GM19099 (cell line): ENCODE data around the gene SPATA21.
A peak's percentile ranks its signal among the peaks of the same experiment; 100 is the strongest.

Experiments
- POLR2A ChIP-seq: IDR thresholded peaks from 3 replicates; pipeline ENCODE4 v1.6.1; 2011; ENCODE audit warnings: low read depth; ENCODE audit not compliant: insufficient read length; ENCODE audit errors: extremely low read depth

Gene SPATA21

GRCh38 chr1:16367968-16368890, 69.0 kb downstream of the SPATA21 start:
- peak; percentile 12 for TF ChIP-seq POLR2A

DNA sequence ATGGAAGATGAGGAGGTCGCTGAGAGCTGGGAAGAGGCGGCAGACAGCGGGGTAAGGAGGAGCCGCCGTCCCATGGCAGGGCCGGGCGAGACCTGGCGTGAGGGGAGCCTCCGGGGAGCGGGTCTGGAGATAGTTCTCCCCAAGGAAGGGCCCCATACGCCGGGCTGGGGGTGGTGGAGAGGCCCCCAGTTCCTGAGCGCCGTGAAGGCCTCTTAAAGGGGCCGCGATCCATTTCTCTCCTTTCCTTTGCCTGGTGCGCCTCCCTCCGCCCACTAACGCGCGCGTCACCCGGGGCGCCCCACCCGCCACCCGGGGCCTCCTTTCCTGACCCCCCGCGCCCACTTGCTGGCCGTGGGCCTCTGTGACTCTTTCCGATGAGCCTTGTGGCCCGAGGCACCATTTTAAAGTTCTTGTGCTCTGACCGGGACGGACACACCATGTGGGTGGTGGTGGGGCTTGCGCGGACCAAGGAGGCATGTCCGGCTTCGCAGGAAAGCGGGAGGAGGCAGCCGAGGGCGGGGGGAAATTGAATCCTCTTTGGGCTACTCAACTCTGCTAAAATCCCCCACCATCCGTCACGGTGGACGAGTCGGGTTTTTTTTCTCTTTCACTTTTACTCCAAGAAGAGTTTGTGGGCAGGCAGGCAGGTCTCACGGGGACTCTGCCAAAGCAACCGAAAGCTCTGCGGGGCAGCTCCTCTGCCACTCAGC, 69.8 kb downstream of the SPATA21 start:
- TF ChIP-seq POLR2A = peak; percentile 78

- TF ChIP-seq POLR2A = no peak
These were observed 70.4 kb downstream of the SPATA21 start, which contains the start of gene SZRD1 for GRCh38 chr1:16366722-16367257. TSS of gene SZRD1 (plus strand) at chr1:16367242. CDS start at chr1:16367258, 16 bp downstream.

DNA sequence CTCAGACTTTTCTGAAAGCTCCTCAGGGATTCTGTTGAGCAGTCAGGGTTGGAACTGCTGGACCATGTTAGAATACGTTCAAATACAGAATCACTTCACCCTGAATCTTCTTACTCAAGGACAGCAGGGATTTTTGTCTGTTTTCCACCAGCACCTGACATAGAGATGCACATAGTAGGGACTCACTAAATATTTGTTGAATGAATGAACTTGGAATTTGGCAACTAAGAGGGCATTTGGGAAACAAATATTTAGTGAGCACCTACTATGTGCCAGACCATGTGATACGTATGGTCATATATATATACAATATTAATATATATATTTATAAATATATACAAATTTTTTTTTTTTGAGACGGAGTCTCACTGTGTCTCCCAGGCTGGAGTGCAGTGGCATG, 80.4 kb downstream of the SPATA21 start:
- TF ChIP-seq POLR2A = no peak

DNA sequence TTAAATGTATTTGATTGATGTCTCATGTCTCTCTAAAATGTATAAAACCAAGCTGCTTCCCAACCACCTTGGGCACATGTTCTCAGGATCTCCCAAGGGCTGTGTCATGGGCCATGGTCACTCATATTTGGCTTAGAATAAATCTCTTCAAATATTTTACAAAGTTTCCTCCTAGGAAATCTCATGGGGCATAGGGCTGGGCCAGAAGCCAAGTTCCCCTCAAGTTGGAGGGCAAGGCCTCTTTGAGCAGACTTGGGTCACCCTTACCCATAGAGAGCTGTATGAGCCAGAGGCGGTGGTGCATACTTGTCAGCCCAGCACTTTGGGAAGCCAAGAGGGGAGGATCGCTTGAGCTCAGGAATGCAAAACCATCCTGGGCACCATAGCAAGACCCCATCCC, 82.6 kb downstream of the SPATA21 start:
- no peak for TF ChIP-seq POLR2A

DNA sequence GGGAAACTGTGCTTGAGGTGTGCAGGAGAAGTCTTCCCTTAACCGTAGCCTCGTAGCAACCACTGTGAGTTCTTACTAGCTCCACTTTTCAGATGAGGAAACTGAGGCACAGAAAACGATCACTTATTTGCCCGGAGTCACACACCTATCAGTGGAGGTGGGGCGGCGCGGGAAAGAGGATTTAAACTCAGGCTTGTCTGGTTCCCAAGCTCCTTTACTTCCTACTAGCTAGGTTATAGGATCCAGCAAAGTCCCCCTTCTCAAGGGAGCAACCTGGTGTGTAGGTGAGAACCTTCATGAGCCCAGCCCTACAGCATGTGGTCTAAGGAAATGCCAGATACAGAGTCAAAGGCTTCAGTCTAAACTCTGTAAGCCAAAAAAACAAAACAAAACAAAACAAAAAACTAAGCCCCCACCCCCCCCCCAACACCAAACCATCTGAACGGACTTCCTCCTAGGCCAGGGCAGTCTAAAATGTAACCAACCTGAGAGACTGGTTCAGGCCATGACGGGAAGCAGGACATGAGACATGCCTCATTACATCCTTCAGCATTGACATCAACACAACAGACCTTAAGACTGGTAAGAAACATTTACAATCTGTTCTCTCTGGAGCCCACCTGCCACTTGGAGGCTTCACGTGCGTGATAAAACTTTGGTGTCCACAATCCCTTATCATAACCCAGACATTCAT, 84.2 kb downstream of the SPATA21 start:
- TF ChIP-seq POLR2A = no peak

DNA sequence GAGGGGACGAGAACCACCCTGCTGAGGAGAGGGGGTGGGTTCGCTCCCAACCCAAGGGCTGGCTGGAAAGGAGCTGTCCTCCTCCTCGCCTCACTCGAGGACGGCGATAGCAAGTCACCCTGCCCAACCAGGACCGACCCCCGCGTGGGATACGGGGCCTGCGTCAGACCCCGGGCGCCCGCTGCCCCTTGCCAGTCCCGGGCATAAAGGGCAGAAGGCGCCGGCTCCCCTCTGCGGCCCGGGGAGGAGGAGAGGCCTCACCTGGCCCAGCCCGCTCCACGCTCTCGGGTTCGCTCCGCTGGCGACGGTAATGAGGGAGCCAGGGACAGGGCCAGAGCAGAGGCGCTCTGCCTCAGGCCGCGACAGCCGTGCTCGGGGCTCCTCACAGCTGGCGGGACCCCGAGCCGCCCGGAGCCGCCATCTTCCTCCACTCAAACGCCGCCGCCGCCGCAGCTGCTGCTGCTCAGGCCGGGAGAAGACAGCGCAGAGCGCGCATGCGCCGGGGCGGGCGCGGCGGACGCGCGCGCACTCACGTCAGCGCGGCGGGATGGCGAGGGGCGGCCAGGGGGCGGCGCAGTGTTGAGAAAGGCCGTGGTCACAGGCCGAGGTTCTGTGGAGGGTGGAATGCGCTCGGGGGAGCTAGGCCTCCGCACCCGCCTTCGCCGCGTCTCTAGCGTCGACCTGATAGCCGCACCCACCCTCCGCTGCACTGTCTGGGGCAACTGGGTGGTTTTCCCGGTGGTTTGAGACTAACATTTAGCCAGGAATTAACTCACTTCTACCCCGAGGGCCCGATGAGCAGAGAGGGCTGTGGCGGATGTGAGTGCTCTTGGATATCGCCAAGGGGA, 85.0 kb downstream of the SPATA21 start, which contains the start of gene FBXO42:
TSS of gene FBXO42 (minus strand) at position 487 of the 848 bp plus-strand sequence. CDS start 37,062 bp downstream, outside the sequence.
- TF ChIP-seq POLR2A = peak; percentile 92

- TF ChIP-seq POLR2A = no peak
These were observed 85.7 kb downstream of the SPATA21 start for GRCh38 chr1:16351456-16351993.

- no peak for TF ChIP-seq POLR2A
These were observed 87.3 kb downstream of the SPATA21 start for GRCh38 chr1:16349847-16350406.
